Stimulated activated CD8-positive, alpha-beta memory T cell treated with anti-CD3 and anti-CD28 coated beads, Interleukin-2, amount 100 ng/mL, for 48 hours (primary cell): ENCODE results near the gene CLCNKB.
"Not testable (repeated sequence)": the region's sequence is repeated elsewhere in the genome, so short reads cannot be mapped to it uniquely, and the experiment has no call there.

Experiments used
- DNase-seq, 2 donors: peaks; one replicate each; pipeline ENCODE4 v3.0.0-alpha.2; 2020; ENCODE audit warnings: low read depth in 2 of 2

Gene CLCNKB

GRCh38 chr1:16043521-16043920, at the start of gene CLCNKB:
CLCNKB (plus strand) TSS chr1:16043782; CDS start chr1:16044493, 711 bp downstream.
- DNase-seq, result no peak

GRCh38 chr1:15994081-15994480, 49.5 kb upstream of the CLCNKB start:
- no peak for DNase-seq

GRCh38 chr1:15994590-15995351, 48.8 kb upstream of the CLCNKB start:
- DNase-seq, result peak; percentile 40 to 45

GRCh38 chr1:15997076-15997585, 46.5 kb upstream of the CLCNKB start:
- no peak for DNase-seq

GRCh38 chr1:15997637-15998280, 45.8 kb upstream of the CLCNKB start:
- DNase-seq, result no peak

- DNase-seq, result no peak
These were observed 44.7 kb upstream of the CLCNKB start for GRCh38 chr1:15998929-15999328.

GRCh38 chr1:16001274-16001673, 42.3 kb upstream of the CLCNKB start:
- not testable (repeated sequence) for DNase-seq

GRCh38 chr1:16005597-16005996, 38.0 kb upstream of the CLCNKB start:
- DNase-seq, result no peak

- DNase-seq, result no peak
These were observed 37.6 kb upstream of the CLCNKB start for GRCh38 chr1:16006010-16006409.

GRCh38 chr1:16006552-16007485, 36.8 kb upstream of the CLCNKB start:
- DNase-seq, result no peak

GRCh38 chr1:16007671-16008341, 35.8 kb upstream of the CLCNKB start:
- no peak for DNase-seq

GRCh38 chr1:16009030-16009460, 34.5 kb upstream of the CLCNKB start:
- peak; percentile 51 to 75 for DNase-seq

GRCh38 chr1:16009678-16010077, 33.9 kb upstream of the CLCNKB start:
- DNase-seq, result no peak

GRCh38 chr1:16010837-16011236, 32.7 kb upstream of the CLCNKB start:
- DNase-seq, result no peak

- DNase-seq, result no peak
These were observed 31.5 kb upstream of the CLCNKB start for GRCh38 chr1:16011936-16012589.

GRCh38 chr1:16012590-16013219, 30.9 kb upstream of the CLCNKB start:
- peak in 1 of 2 donors; percentile 17 for DNase-seq

- DNase-seq, result peak; percentile 34 to 41
These were observed 30.2 kb upstream of the CLCNKB start for GRCh38 chr1:16013220-16013907.

GRCh38 chr1:16013908-16014258, 29.7 kb upstream of the CLCNKB start:
- DNase-seq, result no peak

- no peak for DNase-seq
These were observed 28.8 kb upstream of the CLCNKB start for GRCh38 chr1:16014509-16015482.
